Activated gamma-delta T cell treated with anti-CD3 and anti-CD28 coated beads, Interleukin-2, amount 50 U/mL, for 16 hours (primary cell): ENCODE measurements around the gene AATK.

Experiments
- DNase-seq: peaks from one replicate; pipeline ENCODE4 v3.0.0-alpha.2; 2020; ENCODE audit warnings: low read depth

The AATK gene

DNA sequence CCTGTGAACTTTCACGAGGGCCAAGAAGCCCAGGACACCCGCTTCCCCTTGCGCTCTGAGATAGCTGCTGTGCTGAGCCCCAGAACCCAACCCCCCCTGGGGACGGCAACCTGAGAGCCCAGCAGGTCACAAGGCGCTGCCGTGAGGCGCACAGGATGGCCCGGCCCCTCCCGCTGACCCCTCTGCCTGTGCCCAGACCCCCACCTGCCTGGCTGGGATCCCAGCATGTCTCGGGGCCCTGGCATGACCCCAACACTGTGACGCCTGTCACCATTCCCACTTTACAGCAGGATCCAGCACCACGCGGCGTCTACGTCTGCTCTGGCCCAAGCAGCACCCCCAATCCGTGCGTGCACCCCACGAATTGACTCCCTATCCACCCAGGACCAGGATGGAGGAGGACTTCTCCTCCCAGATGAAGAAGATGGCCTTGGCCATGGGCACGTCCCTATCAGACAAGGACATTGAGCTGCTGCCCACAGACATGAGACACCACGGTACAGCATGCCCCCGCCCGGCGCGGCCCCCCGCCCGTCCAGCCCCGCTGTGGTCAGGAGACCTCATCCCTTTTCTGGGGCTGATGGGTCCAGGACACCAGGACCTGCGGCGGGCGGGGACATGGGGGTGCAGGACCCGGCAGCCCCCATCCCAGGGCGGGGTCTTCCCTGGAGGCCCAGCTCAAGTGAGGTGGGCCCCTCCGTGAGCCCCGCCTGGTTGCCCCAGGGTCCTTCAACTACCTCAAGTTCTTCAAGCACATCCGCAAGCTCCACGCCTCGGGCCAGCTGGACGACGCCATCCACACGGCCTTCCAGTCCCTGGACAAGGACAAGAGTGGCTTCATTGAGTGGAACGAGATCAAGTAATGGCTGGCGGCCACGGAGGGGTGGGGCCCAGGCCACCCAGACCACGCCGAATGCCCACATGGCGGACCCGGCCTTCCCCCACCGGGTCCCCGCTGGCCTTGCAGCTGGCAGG, 15.1 kb upstream of the AATK start:
- DNase-seq = no peak

- DNase-seq = no peak
Measured at GRCh38 chr17:81179861-81180260, 13.8 kb upstream of the AATK start.

DNA sequence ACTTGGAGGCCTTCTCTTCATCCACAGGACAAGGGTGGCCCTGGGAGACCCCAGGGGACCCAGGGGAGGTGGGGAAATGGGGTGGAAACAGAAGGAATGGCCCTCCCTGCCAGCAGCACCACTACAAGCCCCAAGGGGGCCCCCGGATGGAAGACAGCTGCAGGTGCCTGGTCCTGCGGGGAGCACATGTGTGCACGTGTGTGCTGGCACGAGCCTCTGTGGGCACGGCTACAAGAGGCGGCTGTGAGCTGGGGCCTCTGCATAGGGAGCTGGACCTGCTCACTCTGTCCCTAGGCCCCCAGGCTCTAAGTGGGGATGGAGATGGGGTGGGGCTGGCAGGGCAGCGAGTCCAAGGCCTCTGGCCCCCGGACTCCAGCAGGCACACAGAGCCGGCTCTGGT, 13.2 kb upstream of the AATK start:
- no peak for DNase-seq

DNA sequence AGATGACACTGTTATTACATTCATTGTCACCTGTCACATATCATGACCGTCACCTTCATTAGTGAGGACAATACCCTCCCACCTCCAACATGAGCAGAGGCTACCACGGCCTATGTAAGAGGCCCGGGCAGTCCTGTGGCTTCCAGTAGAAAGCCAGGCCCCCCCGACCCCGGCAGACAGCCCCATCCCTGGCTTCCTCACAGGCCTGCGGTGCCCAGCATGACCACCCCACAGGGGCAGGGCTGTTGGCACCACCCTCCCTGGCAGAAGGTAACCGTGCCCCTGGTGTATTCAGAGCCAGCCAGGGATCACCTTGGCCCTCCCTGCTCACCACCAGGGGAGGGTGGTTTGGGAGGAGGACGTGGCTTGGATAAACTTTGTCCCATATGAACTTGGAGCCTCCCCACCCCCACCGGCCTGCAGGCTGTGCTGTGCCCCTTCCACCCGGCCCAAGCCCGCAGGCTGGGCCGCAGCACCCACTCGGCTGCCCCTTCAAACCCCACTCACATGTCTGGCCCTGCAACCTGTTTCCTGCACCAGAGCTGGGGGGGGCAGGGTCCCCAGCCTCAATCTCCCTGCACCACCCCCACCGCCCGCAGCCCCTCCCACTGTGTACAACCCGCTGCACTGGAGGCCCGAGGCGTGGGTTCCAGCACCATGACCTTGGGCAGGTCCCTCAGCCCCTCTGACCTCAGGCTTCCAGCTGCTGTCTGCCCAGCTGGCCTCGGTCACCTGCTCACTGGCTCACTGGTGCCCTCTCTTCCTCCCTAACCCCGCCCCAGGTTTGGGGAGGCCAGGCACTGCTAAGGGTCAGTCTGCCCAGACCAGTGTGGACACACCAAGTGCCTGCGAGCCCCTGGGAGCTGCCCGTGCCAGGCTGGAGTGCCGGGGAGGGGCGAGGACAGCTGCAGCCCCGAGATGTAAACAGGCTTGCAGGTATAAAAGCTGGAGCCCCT, 12.4 kb upstream of the AATK start:
- no peak for DNase-seq

- DNase-seq = no peak
Measured at GRCh38 chr17:81176666-81177065, 10.6 kb upstream of the AATK start.

DNA sequence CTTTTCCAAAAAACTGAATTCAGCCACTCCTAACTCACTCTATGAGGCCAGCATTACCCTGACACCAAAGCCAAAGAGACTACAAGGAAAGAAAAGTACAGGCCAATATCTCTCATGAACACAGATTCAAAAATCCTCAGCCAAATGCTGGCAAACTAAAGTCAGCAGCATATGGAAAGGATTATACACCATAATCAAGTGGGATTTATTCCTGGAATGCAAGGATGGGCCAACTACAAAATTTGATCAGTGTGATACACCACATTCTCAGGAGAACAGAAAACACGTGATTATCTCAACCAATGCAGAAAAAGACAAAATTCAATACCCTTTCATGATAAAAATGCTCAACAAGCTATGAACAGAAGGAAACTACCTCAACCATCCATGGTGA, 7.7 kb upstream of the AATK start:
- no peak for DNase-seq

GRCh38 chr17:81173052-81173761, 7.2 kb upstream of the AATK start:
- no peak for DNase-seq

DNA sequence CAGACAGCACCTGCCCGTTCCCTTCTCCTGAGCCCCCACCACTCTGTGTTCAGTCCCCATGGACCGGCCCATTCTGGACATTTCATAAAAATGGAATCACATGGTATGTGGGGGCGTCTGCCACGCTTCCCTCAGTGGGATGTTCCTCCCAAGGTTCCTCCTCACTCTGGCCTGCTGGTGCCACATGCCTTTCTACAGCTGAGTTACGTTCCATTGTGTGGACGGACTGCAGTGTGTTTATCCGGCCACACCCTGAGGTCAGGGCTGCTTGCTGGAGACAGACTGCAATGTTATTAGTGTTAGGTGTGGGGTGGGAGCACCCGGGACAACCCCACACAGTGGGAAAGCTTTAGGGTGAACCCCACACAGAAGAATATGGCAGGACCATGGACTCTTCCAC, 5.9 kb upstream of the AATK start:
- no peak for DNase-seq

- no peak for DNase-seq
Measured at GRCh38 chr17:81170727-81171494, 4.9 kb upstream of the AATK start.

- no peak for DNase-seq
Measured at GRCh38 chr17:81169870-81170309, 3.9 kb upstream of the AATK start.

DNA sequence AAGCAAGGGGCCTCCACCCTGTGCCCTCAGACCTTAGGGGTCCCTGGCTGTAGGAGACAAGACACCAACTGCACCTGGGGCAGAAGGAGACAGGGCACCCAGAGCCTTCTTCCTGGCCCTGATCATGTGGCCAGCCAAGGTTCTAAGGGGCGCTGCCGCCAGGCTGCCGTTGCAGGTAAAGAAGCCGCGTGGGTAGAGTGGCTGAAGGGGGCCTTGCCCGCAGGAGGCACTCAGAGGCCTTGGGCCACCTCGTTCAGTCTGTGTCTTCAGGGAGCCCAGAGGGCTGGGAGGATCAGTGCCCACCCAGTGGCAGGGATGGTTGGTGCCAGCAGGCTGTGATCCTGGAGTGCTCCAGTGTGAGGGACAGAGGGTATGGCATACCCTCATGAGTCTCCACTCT, 1.6 kb upstream of the AATK start:
- DNase-seq = no peak

DNA sequence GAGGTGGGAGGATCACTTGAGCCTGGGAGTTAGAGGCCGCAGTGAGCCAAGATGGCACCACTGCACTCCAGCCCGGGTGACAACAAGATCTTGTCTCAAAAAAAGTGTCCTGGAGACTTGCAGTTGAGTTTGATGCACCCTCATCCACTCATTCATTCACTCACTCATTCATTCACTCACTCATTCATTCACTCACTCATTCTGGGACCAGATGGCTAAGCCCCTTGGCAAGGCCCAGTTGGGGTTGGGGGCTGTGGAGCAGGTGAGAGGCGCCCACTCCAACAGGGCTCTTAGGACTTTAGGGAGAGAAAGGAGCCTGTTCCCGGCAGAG, 1.1 kb upstream of the AATK start:
- DNase-seq = no peak

- DNase-seq = no peak
Measured at GRCh38 chr17:81165246-81166032, 582 bp downstream of the AATK start, which contains the start of gene PVALEF. Gene PVALEF, plus strand, starts transcription at chr17:81165507. Its CDS starts 15,720 bp downstream, at chr17:81181227.

GRCh38 chr17:81164371-81165245, 1.4 kb downstream of the AATK start:
- DNase-seq = no peak

- no peak for DNase-seq
Measured at GRCh38 chr17:81163703-81164370, 2.2 kb downstream of the AATK start.

- no peak for DNase-seq
Measured at GRCh38 chr17:81163051-81163695, 2.8 kb downstream of the AATK start.

DNA sequence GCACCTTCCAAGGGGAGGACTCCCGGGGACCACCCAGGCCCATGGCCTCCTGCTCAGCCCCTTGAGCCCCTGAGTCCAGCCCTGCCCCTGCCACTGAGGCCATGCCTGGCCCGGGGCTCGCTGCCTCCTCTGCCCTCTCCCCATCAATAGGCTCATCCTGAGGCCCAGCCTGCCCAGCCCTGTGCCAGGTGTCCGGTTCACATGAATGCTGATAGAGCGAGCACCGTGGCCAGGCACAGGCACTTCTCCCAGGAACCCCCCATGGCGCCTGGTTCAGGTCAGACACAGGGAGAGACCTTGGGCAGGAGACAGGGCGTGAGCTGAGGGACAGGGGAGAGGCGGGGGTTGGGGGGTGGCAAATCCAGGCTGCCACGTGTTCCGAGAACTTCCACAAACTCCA, 3.5 kb downstream of the AATK start:
- DNase-seq = no peak

DNA sequence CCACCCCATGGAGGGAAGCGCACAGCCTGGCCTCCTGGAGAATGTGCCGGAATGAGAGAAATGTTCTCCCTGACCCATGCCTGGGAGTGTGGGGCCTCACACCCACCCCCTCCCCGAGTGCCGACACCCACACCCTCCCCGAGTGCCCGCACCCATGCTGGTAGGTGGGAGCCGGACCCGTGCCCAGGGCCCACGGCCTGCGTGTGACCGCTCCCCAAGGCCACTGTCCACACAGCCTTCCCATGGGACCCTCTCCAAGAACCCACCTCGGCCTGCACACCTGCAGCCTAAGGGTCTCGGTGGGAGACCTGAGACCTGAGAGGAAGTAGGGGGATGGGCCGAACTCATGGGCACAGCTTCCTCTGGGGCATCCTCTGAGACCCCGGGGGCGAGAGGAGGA, 4.0 kb downstream of the AATK start:
- DNase-seq = no peak
